ENCODE data around the gene OR5P2.
"Not testable (repeated sequence)": the region's sequence is repeated elsewhere in the genome, so short reads cannot be mapped to it uniquely, and the experiment has no call there.

Gene OR5P2

DNA sequence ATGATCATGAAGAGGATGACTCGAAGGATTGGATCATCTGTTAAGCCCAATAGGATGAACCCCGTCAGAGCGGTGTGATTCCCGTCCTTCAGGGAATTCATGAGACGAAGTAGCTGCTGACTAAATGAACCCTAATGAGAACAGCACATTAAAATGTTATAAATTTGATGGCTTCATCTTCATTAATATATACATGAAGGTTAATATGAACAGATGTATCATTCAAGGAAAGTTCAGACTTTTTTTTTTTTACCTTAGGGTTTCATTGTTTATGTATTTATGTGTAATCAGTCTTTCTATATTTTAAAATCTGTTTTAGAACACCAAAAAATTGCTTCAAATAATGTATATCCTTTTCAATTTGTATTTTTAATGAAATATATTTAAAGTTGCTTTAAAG is at the start of gene OR5P2:
TSS of gene OR5P2 (minus strand) at position 101 of the 400 bp plus-strand sequence. CDS start at position 101, 0 bp downstream.
- no peak for DNase-seq

DNA sequence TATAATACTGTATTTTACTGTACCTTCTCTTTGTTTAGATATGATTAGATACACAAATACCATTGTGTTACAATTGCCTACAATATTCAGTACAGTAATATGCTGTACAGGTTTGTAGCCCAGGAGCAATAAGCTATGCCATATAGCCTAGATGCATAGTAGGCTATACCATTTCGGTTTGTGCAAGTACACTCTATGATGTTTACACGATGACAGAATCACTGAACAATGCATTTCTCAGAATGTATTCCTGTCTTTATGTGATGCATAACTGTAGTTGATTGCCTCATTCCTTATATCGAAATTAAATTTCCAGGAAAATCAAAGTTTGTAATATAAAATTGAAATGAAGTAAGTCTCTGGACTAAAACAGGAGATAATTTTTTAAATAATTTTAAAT is 49.3 kb upstream of the OR5P2 start:
- DNase-seq: no peak

- DNase-seq: no peak
Measured at GRCh38 chr11:7844986-7845385, 48.2 kb upstream of the OR5P2 start.

GRCh38 chr11:7844521-7844920 is 47.8 kb upstream of the OR5P2 start:
- no peak for DNase-seq

GRCh38 chr11:7840578-7840977 is 43.8 kb upstream of the OR5P2 start:
- DNase-seq: no peak

DNA sequence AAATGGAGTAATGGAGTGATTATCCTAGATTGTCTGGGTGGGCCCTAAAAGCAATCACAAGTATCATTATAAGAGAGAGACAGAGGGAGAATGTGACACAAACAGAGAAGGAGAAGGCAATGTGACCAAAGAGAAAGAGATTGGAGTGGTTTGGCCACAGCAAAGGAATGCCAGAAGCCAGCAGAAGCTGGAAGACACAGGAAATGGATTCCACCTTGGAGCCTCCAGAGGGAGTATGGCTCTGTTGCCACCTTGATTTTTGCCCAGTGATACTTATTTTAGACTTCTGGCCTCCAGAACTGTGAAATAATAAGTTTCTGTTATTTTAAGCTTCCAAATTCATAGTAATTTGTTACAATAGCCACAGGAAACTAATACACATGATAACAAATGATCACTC is 36.8 kb upstream of the OR5P2 start:
- DNase-seq: no peak

DNA sequence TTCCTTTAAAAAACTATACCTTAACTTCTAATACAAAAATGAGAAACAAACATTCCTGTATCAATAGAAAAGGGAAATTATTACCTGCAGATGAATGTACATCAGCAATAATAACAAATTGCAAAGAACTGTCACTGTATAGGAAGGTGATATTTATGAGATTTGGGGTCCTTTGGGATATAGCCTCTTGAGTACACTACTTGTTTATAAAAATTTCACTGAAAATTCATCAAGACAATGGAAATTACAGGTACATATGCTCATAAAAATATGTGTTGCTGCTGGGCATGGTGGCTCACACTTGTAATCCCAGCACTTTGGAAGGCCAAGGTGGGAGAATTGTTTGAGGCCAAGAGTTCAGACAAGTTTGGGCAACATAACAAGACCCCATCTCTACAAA is 34.0 kb upstream of the OR5P2 start, which contains the start of gene OR5P3:
TSS of gene OR5P3 (minus strand) at position 101 of the 400 bp plus-strand sequence.
- DNase-seq: no peak

GRCh38 chr11:7826324-7826723 is 29.6 kb upstream of the OR5P2 start:
- DNase-seq: no peak

DNA sequence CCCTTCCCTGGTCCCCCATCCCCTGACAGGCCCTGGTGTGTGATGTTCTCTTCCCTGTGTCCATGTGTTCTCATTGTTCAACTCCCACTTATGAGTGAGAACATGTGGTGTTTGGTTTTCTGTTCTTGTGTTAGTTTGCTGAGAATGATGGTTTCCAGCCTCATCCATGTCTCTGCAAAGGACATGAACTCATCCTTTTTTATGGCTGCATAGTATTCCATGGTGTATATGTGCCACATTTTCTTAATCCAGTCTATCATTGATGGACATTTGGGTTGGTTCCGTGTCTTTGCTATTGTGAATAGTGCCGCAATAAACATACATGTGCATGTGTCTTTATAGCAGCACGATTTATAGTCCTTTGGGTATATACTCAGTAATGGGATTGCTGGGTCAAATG is 23.7 kb upstream of the OR5P2 start:
- not testable (repeated sequence) for DNase-seq

GRCh38 chr11:7814897-7815296 is 18.2 kb upstream of the OR5P2 start:
- not testable (repeated sequence) for DNase-seq

DNA sequence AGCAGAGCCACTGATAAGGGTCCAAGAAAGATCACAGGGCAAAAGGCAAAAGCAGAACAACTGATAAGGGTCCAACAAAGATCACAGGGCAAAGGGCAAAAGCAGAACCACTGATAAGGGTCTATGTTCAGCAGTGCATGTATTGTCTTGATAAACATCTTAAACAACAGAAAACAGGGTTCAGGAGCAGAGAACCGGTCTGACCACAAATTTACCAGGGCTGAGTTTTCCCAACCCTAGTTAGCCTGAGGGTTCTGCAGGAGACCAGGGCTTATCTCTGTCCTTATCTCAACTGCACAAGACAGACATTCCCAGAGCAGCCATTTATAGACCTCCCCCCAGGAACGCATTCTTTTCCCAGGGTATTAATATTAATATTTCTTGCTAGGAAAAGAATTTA is 13.6 kb upstream of the OR5P2 start:
- not testable (repeated sequence) for DNase-seq

DNA sequence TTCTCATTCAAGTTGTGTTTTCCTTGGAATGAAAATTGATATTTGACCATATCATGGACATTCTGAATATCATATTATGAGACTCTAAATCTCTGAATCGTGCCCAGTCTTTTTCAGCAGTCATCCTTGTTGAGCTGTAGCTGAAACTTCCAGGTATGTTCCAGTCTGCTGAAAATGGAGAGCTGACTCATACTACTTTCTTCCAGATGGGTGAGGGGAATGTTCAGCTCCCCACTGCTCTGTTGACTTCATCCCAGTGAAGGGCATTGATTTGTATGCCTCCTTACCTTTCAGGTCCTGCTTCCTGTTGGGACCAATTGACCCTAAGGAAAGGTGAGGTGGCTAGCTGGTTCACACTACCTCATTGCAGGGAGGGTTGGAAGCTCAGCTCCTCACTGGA is 3.5 kb downstream of the OR5P2 start:
- DNase-seq: no peak

DNA sequence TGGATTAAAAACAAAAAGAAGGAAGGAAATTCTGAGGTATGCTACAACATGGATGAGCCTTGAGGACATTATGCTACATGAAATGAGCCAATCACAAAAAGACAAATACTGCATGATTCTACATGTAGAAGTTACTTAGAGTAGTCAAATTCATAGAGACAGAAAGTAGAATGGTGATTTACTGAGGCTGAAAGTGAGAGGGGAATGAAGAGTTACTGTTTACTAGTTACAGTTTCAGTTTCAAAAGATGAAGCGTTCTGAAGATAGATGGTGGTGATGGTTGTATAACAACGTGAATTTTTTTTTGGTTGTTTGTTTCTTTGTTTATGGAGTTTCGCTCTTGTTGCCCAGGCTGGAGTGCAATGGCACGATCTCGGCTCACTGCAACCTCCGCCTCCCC is 9.5 kb downstream of the OR5P2 start:
- DNase-seq: no peak

DNA sequence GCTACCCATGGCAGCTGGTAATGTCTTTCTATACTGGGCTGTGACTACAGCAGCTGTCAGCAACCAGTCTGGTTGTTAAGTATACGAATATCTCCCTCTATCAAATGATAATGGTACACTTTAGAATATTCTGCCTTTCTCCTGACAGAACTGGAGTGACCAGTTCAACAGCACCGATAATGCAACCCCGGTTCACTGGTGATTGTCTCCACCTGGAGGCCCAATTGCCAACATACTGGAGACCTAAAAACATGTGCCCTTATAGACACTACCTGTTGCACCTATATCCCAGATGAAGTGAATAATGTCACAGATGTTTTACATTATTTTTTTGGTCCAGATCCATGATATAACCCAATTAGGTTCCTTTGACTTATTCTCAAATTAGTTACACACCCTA is 21.1 kb downstream of the OR5P2 start:
- DNase-seq: no peak

DNA sequence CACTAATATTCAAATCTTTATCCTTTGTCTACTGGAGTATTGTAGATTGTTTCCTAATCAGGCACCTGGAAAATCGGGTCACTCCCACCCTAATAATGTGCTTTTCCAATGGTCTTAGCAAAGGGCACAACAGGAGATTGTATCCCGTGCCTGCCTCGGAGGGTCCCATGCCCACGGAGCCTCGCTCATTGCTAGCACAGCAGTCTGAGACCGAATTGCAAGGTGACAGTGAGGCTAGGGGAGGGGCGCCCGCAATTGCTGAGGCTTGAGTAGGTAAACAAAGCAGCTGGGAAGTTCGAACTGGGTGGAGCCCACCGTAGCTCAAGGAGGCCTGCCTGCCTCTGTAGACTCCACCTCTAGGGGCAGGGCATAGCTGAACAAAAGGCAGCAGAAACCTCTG is 32.4 kb downstream of the OR5P2 start:
- not testable (repeated sequence) for DNase-seq

DNA sequence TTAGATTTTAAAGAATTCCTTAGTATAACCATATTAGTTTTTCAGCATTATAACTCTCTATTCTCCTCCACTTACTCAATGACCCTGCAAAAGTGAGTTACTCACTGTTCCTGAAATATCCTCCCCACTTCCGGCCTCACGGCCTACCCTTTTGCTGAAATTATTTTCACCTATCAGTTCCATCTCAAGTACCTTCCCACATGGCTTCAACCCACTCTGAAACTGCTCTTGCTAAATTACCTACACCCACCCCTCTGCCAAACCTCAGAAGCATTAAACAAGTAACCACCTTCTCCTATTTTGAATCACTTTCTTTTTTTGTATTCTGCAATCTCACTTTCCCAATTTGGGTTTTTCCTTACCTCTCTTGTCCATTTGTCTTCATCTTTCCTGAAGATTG is 37.7 kb downstream of the OR5P2 start:
- DNase-seq: no peak

- DNase-seq: no peak
Measured at GRCh38 chr11:7749456-7749855, 47.3 kb downstream of the OR5P2 start.

All from RPMI8226 (cell line).